Spleen (tissue), 11 donors: ENCODE measurements around the gene ERCC4. TPM values are rescaled to one million over a fixed set of nuclear protein-coding genes. Genes with fewer than 3 reads are reported as not detected.

Experiments
- DNase-seq: peaks from one replicate; pipeline ENCODE4 v3.0.0-alpha.2; 2020
- H3K27ac ChIP-seq, 8 donors: fragments of 200-600 bp; sonication (generic) in 7 of 8; 1 replicate in 4 of 8; 2 replicates in 4 of 8; pipeline versions ENCODE4 v1.5.0 to v1.8.0; 2016 to 2021; ENCODE audit warnings: inconsistent platforms in 4 of 8, mild to moderate bottlenecking in 4 of 8, moderate library complexity in 1 of 8
- H3K27me3 ChIP-seq, 7 donors: fragments of 200-600 bp; sonication (generic) in 6 of 7; replicated peaks in 1 of 7; 1 replicate in 4 of 7; 2 replicates in 3 of 7; pipeline versions ENCODE4 v1.5.0 to v1.8.0; 2016 to 2021; ENCODE audit warnings: inconsistent platforms in 3 of 7, mild to moderate bottlenecking in 1 of 7
- H3K36me3 ChIP-seq, 6 donors: fragments of 200-600 bp; sonication (generic) in 5 of 6; 1 replicate in 4 of 6; 2 replicates in 2 of 6; pipeline versions ENCODE4 v1.5.0 to v1.8.0; 2016 to 2021; ENCODE audit warnings: inconsistent platforms in 2 of 6
- H3K4me1 ChIP-seq, 6 donors: fragments of 200-600 bp; sonication (generic) in 5 of 6; 1 replicate in 3 of 6; 2 replicates in 3 of 6; pipeline versions ENCODE4 v1.5.0 to v1.8.0; 2016 to 2021; ENCODE audit warnings: inconsistent platforms in 3 of 6
- H3K4me3 ChIP-seq, 8 donors: fragments of 200-600 bp; sonication (generic) in 7 of 8; 1 replicate in 4 of 8; 2 replicates in 4 of 8; pipeline versions ENCODE4 v1.5.0 to v1.8.0; 2016 to 2021; ENCODE audit warnings: inconsistent platforms in 4 of 8, mild to moderate bottlenecking in 4 of 8, moderate library complexity in 2 of 8
- H3K9me3 ChIP-seq, 8 donors: fragments of 200-600 bp; sonication (generic) in 7 of 8; 1 replicate in 4 of 8; 2 replicates in 4 of 8; pipeline versions ENCODE4 v1.5.0 to v1.8.0; 2016 to 2021; ENCODE audit warnings: inconsistent platforms in 4 of 8
- CTCF ChIP-seq, 11 experiments: fragments of 200-600 bp in 7 of 11; fragments of 450-650 bp in 4 of 11; sonication (generic) in 4 of 11; IDR thresholded peaks in 8 of 11; conservative IDR thresholded peaks in 3 of 11; 1 replicate in 7 of 11; 2 replicates in 4 of 11; pipeline versions ENCODE4 v1.4.0 to v1.8.0; 2016 to 2021; ENCODE audit warnings: antibody characterized with exemption in 11 of 11, inconsistent platforms in 4 of 11, mild to moderate bottlenecking in 1 of 11
- POLR2A ChIP-seq, 3 donors: fragments of 450-650 bp; IDR thresholded peaks; one replicate each; pipeline ENCODE4 v1.5.1; 2017; ENCODE audit warnings: antibody characterized with exemption in 3 of 3, mild to moderate bottlenecking in 1 of 3
- POLR2AphosphoS5 ChIP-seq, 3 donors: sonication (generic); formaldehyde crosslinking; IDR thresholded peaks; one replicate each; pipeline ENCODE4 v1.5.1; 2017; ENCODE audit warnings: antibody characterized with exemption in 3 of 3
- WGBS, 5 donors: extraction: QIAGEN DNeasy Blood & Tissue Kit in 3 of 5; methylation state at CpG; one replicate each; pipeline versions ENCODE4 v1.1.5 to v1.1.7; 2013 to 2018; 5-methylcytosine and 5-hydroxymethylcytosine counted together
- intact Hi-C: fragments of 100-400 bp; cut with DNase I; formaldehyde crosslinking; loops from one replicate; pipeline ENCODE4 v1.15.0; 2023; ENCODE audit warnings: low total_unique reads
- polyA plus RNA-seq, 3 donors: library from polyadenylated mRNA; stranded (reverse); fragments of 200-250 nt; gene quantifications; one replicate each; pipeline ENCODE4 v1.2.1, GENCODE V29; 2013
- total RNA-seq, 7 donors: library from RNA; depleted of rRNA in 3 of 7; stranded (reverse); fragments of >200 nt in 3 of 7; fragmentation: NEBNext Ultra II Directional in 4 of 7; extraction: Animal tissue kit (Norgen Biotek cat#: 25700) in 4 of 7; gene quantifications; one replicate each; pipeline versions ENCODE4 v1.1.0 to v1.2.1, GENCODE V29; 2016 to 2021
- donor health status: healthy with polysubstance abuse.
- donor health status: DM: no; HTN: no; CAD: no; lungs with moderate emphysema.
- donor health status: DM: no; HTN: no; CAD: no.
- donor health status: Bipolar disorder and iron deficiency.
- donor health status: healthy.
- donor health status: DM: no; HTN: no; CAD: no.
- donor health status: DM: yes; HTN: yes; CAD: no.

ERCC4 gene
- total and polyA plus RNA-seq, 10 donors, result 1.1 to 15.2 (median 9.1) TPM

DNA sequence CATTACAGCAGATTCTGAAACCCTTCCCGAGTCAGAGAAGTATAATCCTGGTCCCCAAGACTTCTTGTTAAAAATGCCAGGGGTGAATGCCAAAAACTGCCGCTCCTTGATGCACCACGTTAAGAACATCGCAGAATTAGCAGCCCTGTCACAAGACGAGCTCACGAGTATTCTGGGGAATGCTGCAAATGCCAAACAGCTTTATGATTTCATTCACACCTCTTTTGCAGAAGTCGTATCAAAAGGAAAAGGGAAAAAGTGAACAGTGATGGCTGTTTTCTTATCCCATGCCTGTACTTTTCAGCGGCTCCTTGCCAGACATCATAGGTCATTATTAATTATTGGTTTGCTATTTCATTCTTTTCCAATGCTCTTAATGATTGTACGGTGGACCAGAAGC lies 28.1 kb downstream of the ERCC4 start:
- no peaks in the 10 kb centered on the region for H3K27me3 ChIP-seq
- no peak overlapping the region for H3K4me3 ChIP-seq
- DNase-seq, result no peak
- H3K27ac ChIP-seq, result no peak overlapping the region
- no peaks in the 10 kb centered on the region for H3K9me3 ChIP-seq
- TF ChIP-seq CTCF (IDR thresholded peaks at IDR 0.05 in 8 of 11, conservative IDR thresholded peaks at IDR 0.05 in 3 of 11), result no peak
- TF ChIP-seq POLR2AphosphoS5 (IDR thresholded peaks at IDR 0.05), result no peak
- TF ChIP-seq POLR2A (IDR thresholded peaks at IDR 0.05), result no peak
- H3K36me3 ChIP-seq, result peaks cover 5 to 67% (median 44%) of the 10 kb centered on the region in 6 donors
- intact Hi-C loops, result no loop called here
- 93 to 98% (median 95%) methylated on average over 9 of the region's 9 CpGs for WGBS, 5 donors
- H3K4me1 ChIP-seq, result no peaks in the 10 kb centered on the region

GRCh38 chr16:13950821-13951547 lies 31.0 kb downstream of the ERCC4 start:
- DNase-seq, result no peak
- no peak for TF ChIP-seq CTCF (IDR thresholded peaks at IDR 0.05 in 8 of 11, conservative IDR thresholded peaks at IDR 0.05 in 3 of 11)
- TF ChIP-seq POLR2A (IDR thresholded peaks at IDR 0.05), result no peak
- no peak for TF ChIP-seq POLR2AphosphoS5 (IDR thresholded peaks at IDR 0.05)
- peaks cover 0 to 43% (median 32%) of the 10 kb centered on the region in 6 donors for H3K36me3 ChIP-seq
- no peaks in the 10 kb centered on the region for H3K9me3 ChIP-seq
- no peak overlapping the region for H3K4me3 ChIP-seq
- H3K27me3 ChIP-seq, result no peaks in the 10 kb centered on the region
- H3K4me1 ChIP-seq, result peaks cover 0 to 3% (median 0%) of the 10 kb centered on the region in 6 donors
- WGBS, 5 donors, result 67 to 85% (median 80%) methylated on average over 5 of the region's 5 CpGs
- intact Hi-C loops, result no loop called here
- no peak overlapping the region for H3K27ac ChIP-seq

DNA sequence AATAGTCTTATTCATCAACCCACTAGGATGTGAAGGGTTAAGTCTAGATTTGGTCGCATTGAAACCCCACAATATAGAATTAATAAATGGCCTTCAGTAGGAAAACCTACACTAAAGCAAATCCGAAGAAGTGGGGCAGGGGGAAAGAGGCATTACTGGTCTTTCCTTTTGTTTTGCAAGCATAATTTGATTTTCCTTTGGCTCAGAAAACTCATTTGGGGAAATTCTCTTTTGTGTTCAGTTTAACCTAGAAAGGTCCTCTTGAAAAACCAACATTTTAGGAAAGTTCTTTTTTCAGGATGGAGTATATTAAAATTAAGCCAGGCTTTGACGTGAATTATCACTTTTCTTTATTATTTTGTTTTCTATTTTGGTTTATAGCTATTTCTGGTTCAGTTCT lies 31.7 kb downstream of the ERCC4 start:
- Histone ChIP-seq H3K27ac (no peak overlapping the region), H3K4me3 (no peak overlapping the region), H3K27me3 (no peaks in the 10 kb centered on the region), H3K4me1 (peaks cover 0 to 9% (median 4%) of the 10 kb centered on the region in 6 donors), H3K36me3 (peaks cover 0 to 37% (median 26%) of the 10 kb centered on the region in 6 donors), H3K9me3 (no peaks in the 10 kb centered on the region)
- WGBS, 5 donors, result 80 to 88% (median 87%) methylated on average over 3 of the region's 3 CpGs
- no peak for DNase-seq
- TF ChIP-seq POLR2AphosphoS5 (IDR thresholded peaks at IDR 0.05) (no peak), CTCF (IDR thresholded peaks at IDR 0.05 in 8 of 11, conservative IDR thresholded peaks at IDR 0.05 in 3 of 11) (no peak), POLR2A (IDR thresholded peaks at IDR 0.05) (no peak)
- intact Hi-C loops, result no loop called here

GRCh38 chr16:13953501-13953900 lies 33.5 kb downstream of the ERCC4 start:
- Histone ChIP-seq H3K27me3 (no peaks in the 10 kb centered on the region), H3K27ac (no peak overlapping the region), H3K4me1 (peaks cover 0 to 28% (median 17%) of the 10 kb centered on the region in 6 donors), H3K36me3 (peaks cover 0 to 18% (median 8%) of the 10 kb centered on the region in 6 donors), H3K4me3 (no peak overlapping the region), H3K9me3 (no peaks in the 10 kb centered on the region)
- no peak for DNase-seq
- 81 to 88% (median 86%) methylated on average over 2 of the region's 2 CpGs for WGBS, 5 donors
- TF ChIP-seq POLR2AphosphoS5 (IDR thresholded peaks at IDR 0.05) (no peak), CTCF (IDR thresholded peaks at IDR 0.05 in 8 of 11, conservative IDR thresholded peaks at IDR 0.05 in 3 of 11) (no peak), POLR2A (IDR thresholded peaks at IDR 0.05) (no peak)
- intact Hi-C loops, result no loop called here
